Skeletal muscle satellite cell (primary cell): Measurements from ENCODE around the gene ALX4. TPM values are rescaled to one million over a fixed set of nuclear protein-coding genes. Genes with fewer than 3 reads are reported as not detected.

Experiments used
- H3K27me3 ChIP-seq: 2 replicates; pipeline ENCODE4 v1.7.0; 2013; ENCODE audit warnings: low read length; ENCODE audit not compliant: control insufficient read depth, insufficient read depth
- H3K36me3 ChIP-seq: 2 replicates; pipeline ENCODE4 v1.7.0; 2013; ENCODE audit warnings: mild to moderate bottlenecking, control low read depth, low read length; ENCODE audit not compliant: insufficient read depth
- H3K4me1 ChIP-seq: 2 replicates; pipeline ENCODE4 v1.7.0; 2013; ENCODE audit warnings: low read length; ENCODE audit not compliant: control insufficient read depth, insufficient read depth
- H3K4me2 ChIP-seq: 2 replicates; pipeline ENCODE4 v1.7.0; 2013; ENCODE audit warnings: mild to moderate bottlenecking, low read length
- H3K4me3 ChIP-seq: 2 replicates; pipeline ENCODE4 v1.7.0; 2013; ENCODE audit warnings: low read length
- H3K9ac ChIP-seq: 2 replicates; pipeline ENCODE4 v1.7.0; 2013; ENCODE audit warnings: mild to moderate bottlenecking, low read depth, low read length, moderate library complexity
- H3K9me3 ChIP-seq: replicated peaks from 2 replicates; pipeline ENCODE4 v1.7.0; 2013; ENCODE audit warnings: mild to moderate bottlenecking, control low read depth, low read length
- total RNA-seq: library from RNA; depleted of rRNA; stranded (reverse); fragments of >200 nt; gene quantifications from 2 replicates; pipeline ENCODE4 v1.2.3, GENCODE V29; 2012; rRNA removed

The ALX4 gene
- total RNA-seq = under 0.01 TPM in 1 of 2 replicates, not detected in the other

DNA sequence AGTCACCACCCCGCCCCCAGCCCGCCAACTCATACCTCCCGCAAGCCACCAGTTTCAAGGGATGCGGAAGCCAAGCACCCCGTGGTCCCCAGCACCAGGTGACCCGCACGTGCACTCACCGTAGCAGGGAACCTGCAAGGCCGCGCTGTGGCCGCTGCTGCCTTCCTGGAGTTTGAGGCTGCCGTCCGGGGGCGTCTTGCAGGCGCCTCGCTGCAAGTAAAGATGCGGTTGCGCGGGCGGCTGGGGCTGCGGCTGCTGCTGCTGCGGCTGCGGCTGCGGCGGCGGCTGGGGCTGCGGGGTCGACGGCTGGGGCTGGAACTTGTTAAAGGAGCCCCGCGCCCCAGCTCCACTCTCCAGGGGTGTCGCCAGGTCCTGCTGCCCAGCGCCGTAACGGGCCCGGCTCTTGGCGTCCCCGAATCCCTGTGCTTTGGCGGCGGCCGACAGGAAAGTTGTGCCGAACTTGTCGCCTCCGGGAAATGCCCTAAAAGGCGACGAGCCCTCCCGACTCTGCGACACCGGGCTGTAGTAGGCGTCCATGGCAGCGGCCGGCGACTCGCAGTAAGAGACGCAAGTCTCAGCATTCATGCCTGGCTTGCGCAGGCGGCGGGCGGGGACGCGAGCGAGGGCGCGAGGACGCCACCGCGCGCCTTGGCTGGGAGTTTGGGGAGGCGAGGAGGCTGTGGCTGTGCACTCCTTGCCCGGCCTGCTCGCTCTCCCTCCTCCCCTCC, at the start of gene ALX4:
TSS of gene ALX4 (minus strand) at position 662 of the 728 bp plus-strand sequence. CDS start at position 585, 77 bp downstream.
- no peaks in the 10 kb centered on the region for H3K9me3 ChIP-seq
- H3K9ac ChIP-seq = no peak within 1 kb of the TSS
- no peaks in the 10 kb centered on the region for H3K36me3 ChIP-seq
- peaks cover 97% of the 10 kb centered on the region for H3K27me3 ChIP-seq
- H3K4me3 ChIP-seq = peak within 1 kb of the TSS; percentile 59
- peaks cover 12% of the 10 kb centered on the region for H3K4me1 ChIP-seq
- peak within 1 kb of the TSS; percentile 82 for H3K4me2 ChIP-seq

DNA sequence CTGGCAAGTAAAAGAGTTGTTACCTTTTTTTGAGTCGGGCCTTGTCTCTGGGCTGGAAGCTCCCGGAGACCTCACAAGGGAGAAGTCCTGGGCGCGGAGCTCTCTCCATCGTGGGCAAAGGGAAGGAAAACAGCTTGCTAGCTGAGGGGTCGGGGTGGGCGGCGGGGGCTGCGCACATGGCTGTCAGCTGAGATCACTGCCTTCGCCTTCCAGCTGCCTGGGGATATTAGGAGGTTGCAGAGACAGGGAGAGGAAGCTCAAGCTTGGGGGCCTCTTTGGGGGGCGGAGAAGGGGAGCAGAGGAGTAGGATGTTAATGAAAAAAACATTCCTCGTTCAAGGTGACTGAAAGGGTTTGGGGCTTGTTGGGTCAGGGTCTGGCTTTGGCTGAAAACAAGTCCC, 49.2 kb upstream of the ALX4 start:
- no peak overlapping the region for H3K4me2 ChIP-seq
- no peaks in the 10 kb centered on the region for H3K4me1 ChIP-seq
- peaks cover 67% of the 10 kb centered on the region for H3K27me3 ChIP-seq
- H3K36me3 ChIP-seq = no peaks in the 10 kb centered on the region
- H3K9me3 ChIP-seq = no peaks in the 10 kb centered on the region
- no peak overlapping the region for H3K4me3 ChIP-seq
- H3K9ac ChIP-seq = no peak overlapping the region

GRCh38 chr11:44358713-44359112, 48.8 kb upstream of the ALX4 start:
- no peaks in the 10 kb centered on the region for H3K36me3 ChIP-seq
- no peaks in the 10 kb centered on the region for H3K4me1 ChIP-seq
- no peak overlapping the region for H3K9ac ChIP-seq
- no peaks in the 10 kb centered on the region for H3K9me3 ChIP-seq
- no peak overlapping the region for H3K4me3 ChIP-seq
- peaks cover 66% of the 10 kb centered on the region for H3K27me3 ChIP-seq
- no peak overlapping the region for H3K4me2 ChIP-seq

- Histone ChIP-seq H3K36me3 (no peaks in the 10 kb centered on the region), H3K9ac (no peak overlapping the region), H3K9me3 (no peaks in the 10 kb centered on the region), H3K4me2 (no peak overlapping the region), H3K4me1 (no peaks in the 10 kb centered on the region), H3K4me3 (no peak overlapping the region), H3K27me3 (peaks cover 62% of the 10 kb centered on the region)
Measured at GRCh38 chr11:44357711-44358110, 47.8 kb upstream of the ALX4 start.

DNA sequence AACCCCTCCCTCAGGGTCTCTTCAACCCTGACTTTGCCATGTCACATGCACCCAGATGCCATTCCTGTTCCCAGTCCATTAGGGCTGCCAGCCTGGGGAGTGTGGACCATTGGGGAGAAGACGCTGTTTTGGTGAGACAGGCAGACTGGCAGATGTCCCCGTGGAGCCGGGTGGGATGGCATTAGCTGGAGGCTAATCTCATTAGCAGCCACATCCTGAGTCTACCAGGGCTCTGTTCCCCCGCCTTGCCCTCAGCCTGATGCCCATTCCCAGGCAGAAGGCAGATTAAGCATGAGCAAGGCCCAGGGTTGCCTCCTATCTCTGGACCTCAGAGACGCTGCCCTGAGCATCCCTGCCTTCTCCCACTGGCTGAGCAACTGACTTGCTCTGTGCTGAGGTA, 46.4 kb upstream of the ALX4 start:
- H3K9ac ChIP-seq = no peak overlapping the region
- H3K9me3 ChIP-seq = no peaks in the 10 kb centered on the region
- H3K4me3 ChIP-seq = no peak overlapping the region
- peaks cover 58% of the 10 kb centered on the region for H3K27me3 ChIP-seq
- H3K36me3 ChIP-seq = no peaks in the 10 kb centered on the region
- no peak overlapping the region for H3K4me2 ChIP-seq
- H3K4me1 ChIP-seq = no peaks in the 10 kb centered on the region

- no peak overlapping the region for H3K4me3 ChIP-seq
- H3K4me2 ChIP-seq = no peak overlapping the region
- no peaks in the 10 kb centered on the region for H3K9me3 ChIP-seq
- H3K36me3 ChIP-seq = no peaks in the 10 kb centered on the region
- H3K9ac ChIP-seq = no peak overlapping the region
- H3K27me3 ChIP-seq = peaks cover 55% of the 10 kb centered on the region
- H3K4me1 ChIP-seq = no peaks in the 10 kb centered on the region
Measured at GRCh38 chr11:44351898-44352498, 42.1 kb upstream of the ALX4 start.

DNA sequence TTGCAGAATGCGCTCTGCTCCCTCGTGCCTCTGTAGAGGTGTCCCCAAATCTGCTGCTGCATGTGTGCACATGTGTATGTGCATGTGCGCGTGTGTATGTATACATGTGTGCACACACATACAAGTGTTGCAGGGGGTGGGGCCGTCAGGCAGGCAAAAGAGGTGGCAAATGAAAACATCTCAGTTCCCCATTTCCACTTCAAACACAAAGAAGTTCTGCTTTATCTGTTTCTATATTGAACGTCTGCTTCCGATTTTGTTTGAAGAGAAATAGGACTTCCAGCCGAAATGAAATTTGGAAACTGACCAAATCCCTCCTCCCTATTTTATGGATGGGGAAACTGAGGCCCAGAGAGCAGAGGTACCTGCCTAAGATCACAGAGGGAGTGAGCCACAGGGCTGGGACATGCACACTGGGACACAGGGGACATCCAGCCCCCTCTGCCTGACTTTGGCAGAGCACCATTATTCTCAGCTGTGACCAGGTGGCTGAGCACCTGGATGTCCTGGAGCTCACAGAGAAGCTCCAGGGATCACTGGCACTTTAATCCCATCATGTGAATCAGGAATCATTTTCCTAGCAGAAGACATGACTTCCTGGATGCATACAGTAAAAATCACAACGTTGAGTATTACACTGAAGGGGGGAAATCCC, 41.2 kb upstream of the ALX4 start:
- Histone ChIP-seq H3K4me1 (no peaks in the 10 kb centered on the region), H3K27me3 (peaks cover 57% of the 10 kb centered on the region), H3K9ac (no peak overlapping the region)

GRCh38 chr11:44349328-44349727, 39.4 kb upstream of the ALX4 start:
- no peaks in the 10 kb centered on the region for H3K4me1 ChIP-seq
- H3K27me3 ChIP-seq = peaks cover 70% of the 10 kb centered on the region
- no peak overlapping the region for H3K4me2 ChIP-seq
- no peak overlapping the region for H3K9ac ChIP-seq
- no peaks in the 10 kb centered on the region for H3K9me3 ChIP-seq
- H3K4me3 ChIP-seq = no peak overlapping the region
- H3K36me3 ChIP-seq = no peaks in the 10 kb centered on the region

More for the DNA sequence above, 41.2 kb upstream of the ALX4 start:
- Histone ChIP-seq H3K36me3 (no peaks in the 10 kb centered on the region), H3K4me2 (no peak overlapping the region), H3K9me3 (no peaks in the 10 kb centered on the region), H3K4me3 (no peak overlapping the region)

GRCh38 chr11:44348721-44349120, 38.8 kb upstream of the ALX4 start:
- H3K9me3 ChIP-seq = no peaks in the 10 kb centered on the region
- H3K36me3 ChIP-seq = no peaks in the 10 kb centered on the region
- H3K4me2 ChIP-seq = no peak overlapping the region
- no peak overlapping the region for H3K4me3 ChIP-seq
- H3K27me3 ChIP-seq = peaks cover 73% of the 10 kb centered on the region
- H3K9ac ChIP-seq = no peak overlapping the region
- H3K4me1 ChIP-seq = no peaks in the 10 kb centered on the region

DNA sequence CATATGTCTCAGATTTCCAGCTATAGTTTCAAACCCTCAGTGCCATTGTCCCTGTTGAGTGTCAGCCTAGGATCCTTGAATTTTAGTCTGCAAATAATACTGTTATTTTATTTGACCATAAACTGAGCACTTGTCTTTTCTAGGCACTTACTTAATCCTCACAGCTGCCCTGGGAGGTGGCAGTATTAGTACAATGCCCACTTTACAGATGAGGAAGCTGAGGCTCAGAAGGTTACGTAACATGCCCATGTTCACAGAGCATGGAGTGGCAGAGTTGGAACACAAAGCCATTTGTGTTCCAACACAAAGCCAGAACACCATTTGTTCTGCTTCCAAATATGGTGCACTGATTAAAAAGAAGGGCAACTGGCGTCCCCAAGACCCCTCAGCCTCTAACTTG, 38.2 kb upstream of the ALX4 start:
- Histone ChIP-seq H3K27me3 (peaks cover 77% of the 10 kb centered on the region), H3K4me2 (no peak overlapping the region), H3K9ac (no peak overlapping the region), H3K4me1 (no peaks in the 10 kb centered on the region), H3K4me3 (no peak overlapping the region), H3K9me3 (no peaks in the 10 kb centered on the region), H3K36me3 (no peaks in the 10 kb centered on the region)

DNA sequence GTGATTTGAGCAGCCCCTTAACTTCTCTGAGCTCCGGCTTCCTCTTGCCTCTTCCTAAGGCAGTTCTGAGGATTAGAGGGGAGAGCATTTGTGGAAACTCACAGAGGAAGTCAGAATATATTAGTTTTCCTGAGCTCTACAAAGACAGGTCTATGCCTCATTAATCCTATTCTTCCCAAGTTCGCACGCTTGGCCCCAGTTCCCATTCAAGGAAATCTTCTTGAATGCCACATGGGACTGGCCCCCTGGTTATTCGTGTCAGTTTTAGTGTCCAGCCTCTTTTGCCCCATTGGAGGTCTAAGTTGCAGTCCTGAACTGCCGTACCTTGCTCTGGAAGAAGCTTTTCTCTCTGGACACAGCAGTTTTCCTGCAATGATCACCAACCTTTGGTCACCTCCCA, 37.6 kb upstream of the ALX4 start:
- Histone ChIP-seq H3K27me3 (peaks cover 71% of the 10 kb centered on the region), H3K4me1 (no peaks in the 10 kb centered on the region), H3K4me2 (no peak overlapping the region), H3K4me3 (no peak overlapping the region), H3K36me3 (no peaks in the 10 kb centered on the region), H3K9ac (no peak overlapping the region), H3K9me3 (no peaks in the 10 kb centered on the region)
